ENCODE measurements around the gene TUBG1. TPM values are rescaled to one million over a fixed set of nuclear protein-coding genes. Genes with fewer than 3 reads are reported as not detected.

TUBG1 gene
- total and polyA plus RNA-seq, 2 of the 8 experiments (the other 6 are each of a cell fraction or from before 2014, with no cell fraction given): 109 to 208 TPM

DNA sequence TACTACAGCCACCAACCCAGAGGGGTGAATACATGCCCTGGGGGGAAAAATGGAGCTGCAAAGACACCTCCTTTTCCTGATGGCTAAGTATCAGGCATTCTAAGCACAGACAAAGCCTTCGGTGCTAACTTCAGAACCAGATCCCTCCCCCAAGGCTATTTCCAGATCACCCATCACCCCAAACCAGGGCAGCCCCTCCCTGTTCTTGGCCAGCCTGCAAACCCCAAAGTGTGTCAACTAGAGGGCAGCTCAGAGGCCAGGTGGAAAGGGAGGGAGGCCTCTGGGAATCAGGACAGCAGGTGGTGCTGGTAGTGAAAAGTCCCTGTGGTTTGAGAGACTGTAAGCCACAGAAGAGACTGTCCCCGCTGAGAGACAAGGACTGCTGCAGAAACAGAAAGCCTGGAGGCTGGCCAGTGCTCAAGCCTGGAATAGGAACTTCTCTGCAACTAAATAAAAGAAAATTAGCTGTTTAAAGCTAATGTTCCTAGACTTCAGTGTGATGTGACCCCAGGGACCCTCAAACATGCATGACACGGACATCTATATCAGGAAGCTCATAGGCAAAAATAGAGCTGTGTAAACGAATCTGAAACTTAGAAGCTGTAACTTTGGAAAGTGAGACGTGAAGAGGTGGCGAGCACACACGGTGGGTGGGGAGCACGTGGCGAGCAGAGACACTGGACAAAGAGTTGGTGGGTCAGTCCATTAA, 9.1 kb downstream of the TUBG1 start:
- no peak overlapping the region for H2BK12ac ChIP-seq (ENCODE audit: low read depth, low read length)
- H3K36me3 ChIP-seq (ENCODE audit: control insufficient read depth in 2 of 4, insufficient read depth in 4 of 4, low read length in 3 of 4): peaks cover 13 to 23% (median 19%) of the 10 kb centered on the region in 4 experiments; a peak in 7 of 8 replicates
- peaks cover 0 to 4% (median 4%) of the 10 kb centered on the region in 4 experiments; a peak in 3 of 7 replicates for H3K4me1 ChIP-seq (replicated peaks in 1 of 4; ENCODE audit: control insufficient read depth in 3 of 4, insufficient read depth in 4 of 4, low read length in 3 of 4)
- ChIA-PET POLR2A (ENCODE audit: partially characterized antibody) (interaction anchor here (0.6 to 1.9 kb wide), 17 partner anchors 9 to 514 kb away, joined by 3 to 12 read pairs (median 3); partner anchors contain the start of genes PSMC3IP, RETREG3, TUBG1 and TUBG2), CTCF (ENCODE audit: partially characterized antibody) (interaction anchor here (0.7 to 3.8 kb wide), 18 partner anchors 9 to 107 kb away, joined by 3 to 37 read pairs (median 5); partner anchors contain the start of genes RETREG3, TUBG1 and TUBG2)
- H3K4ac ChIP-seq (replicated peaks; ENCODE audit: insufficient read length, low read depth, low read length): no peak overlapping the region
- no peak overlapping the region for H3K56ac ChIP-seq (replicated peaks; ENCODE audit: insufficient read length, low read depth, low read length)
- H3K9ac ChIP-seq (replicated peaks in 1 of 4; ENCODE audit: extremely low read depth in 1 of 4, low read depth in 3 of 4, low read length in 3 of 4): no peak overlapping the region
- no peak overlapping the region for H4K91ac ChIP-seq (replicated peaks; ENCODE audit: insufficient read length, low read length)
- H3K27ac ChIP-seq (ENCODE audit: low read depth, low read length): no peak overlapping the region
- H4K8ac ChIP-seq (ENCODE audit: extremely low read depth, insufficient read depth, low read length): 0 out of 2 replicates have a peak overlapping the region, but pooled peaks have one; percentile 12
- H3K23me2 ChIP-seq (ENCODE audit: low read depth, low read length): no peaks in the 10 kb centered on the region
- H3K9me3 ChIP-seq (ENCODE audit: insufficient read depth in 2 of 2, low read depth in 1 of 2, low read length in 1 of 2): no peaks in the 10 kb centered on the region
- no peak overlapping the region for H3K4me3 ChIP-seq (ENCODE audit: extremely low read depth in 1 of 4, insufficient read depth in 2 of 4, low read depth in 3 of 4, low read length in 4 of 4)
- H3K79me2 ChIP-seq (ENCODE audit: control insufficient read depth in 1 of 2, insufficient read depth in 2 of 2, low read length in 2 of 2): no peaks in the 10 kb centered on the region
- no peaks in the 10 kb centered on the region for H3K79me1 ChIP-seq (ENCODE audit: low read depth, low read length)
- no peak overlapping the region for H3K23ac ChIP-seq (ENCODE audit: insufficient read length)
- H2BK5ac ChIP-seq (ENCODE audit: low read depth, low read length): no peak overlapping the region
- 66% methylated on average over 9 of the region's 9 CpGs; no CpG with 5 or more reads in 1 of the 2 experiments for WGBS, 2 experiments (ENCODE audit: extremely low coverage in 1 of 2, insufficient coverage in 1 of 2, insufficient read length in 1 of 2, insufficient replicate concordance in 2 of 2, low coverage in 1 of 2, low lambda C conversion rate in 2 of 2, missing lambda C conversion rate in 1 of 2)
- no peak overlapping the region; the same call in 1 of the 2 replicates for H2BK15ac ChIP-seq (ENCODE audit: low read length)
- no peak overlapping the region for H3K14ac ChIP-seq (ENCODE audit: insufficient read length)
- no peak overlapping the region for H4K5ac ChIP-seq (ENCODE audit: insufficient read length, low read depth, low read length)
- peak in 1 of 2 experiments; percentile 77 for DNase-seq (ENCODE audit: low read depth in 1 of 2, low spot score in 2 of 2)
- H2AK5ac ChIP-seq (ENCODE audit: low read depth, low read length): no peak overlapping the region
- peak; percentile 28 for FAIRE-seq
- H2BK120ac ChIP-seq (replicated peaks; ENCODE audit: low read depth, low read length): no peak overlapping the region
- H2AFZ ChIP-seq (ENCODE audit: low read length): no peak overlapping the region
- H3K18ac ChIP-seq (ENCODE audit: extremely low read depth, low read length): peak overlapping the region; percentile 20; the same call in 1 of the 2 replicates
- H2BK20ac ChIP-seq (ENCODE audit: low read length): no peak overlapping the region
- H3K4me2 ChIP-seq (ENCODE audit: insufficient read depth in 1 of 2, low read depth in 2 of 2, low read length in 2 of 2): peak overlapping the region in 1 of 2 experiments; percentile 26; a peak in 1 of 4 replicates
- peaks cover 0 to 2% of the 10 kb centered on the region in 2 experiments for H4K20me1 ChIP-seq (replicated peaks in 1 of 2; ENCODE audit: control insufficient read depth in 1 of 2, insufficient read depth in 2 of 2, low read length in 2 of 2)
- H3K27me3 ChIP-seq (replicated peaks in 1 of 4; ENCODE audit: control insufficient read depth in 3 of 4, extremely low read depth in 1 of 4, insufficient read depth in 3 of 4, low read length in 3 of 4): no peaks in the 10 kb centered on the region
- TF ChIP-seq SIN3A (conservative IDR thresholded peaks at IDR 0.05 in 1 of 2, IDR thresholded peaks at IDR 0.05 in 1 of 2; ENCODE audit: low read depth in 1 of 2, low read length in 2 of 2) (peak in 1 of 2 experiments; percentile 6; a peak in 1 of 4 replicates), ASH2L (IDR thresholded peaks at IDR 0.05; ENCODE audit: low read length) (no peak), EZH2 (IDR thresholded peaks at IDR 0.05; ENCODE audit: low read depth, low read length, severe bottlenecking) (no peak), SP1 (IDR thresholded peaks at IDR 0.05; ENCODE audit: low read depth, low read length) (0 out of 2 replicates have a peak, but pooled peaks have one; percentile 24), KDM1A (IDR thresholded peaks at IDR 0.05; ENCODE audit: borderline replicate concordance, low read length) (peak; percentile 69; the same call in 1 of the 2 replicates)
- TF ChIP-seq, protein P1, sequence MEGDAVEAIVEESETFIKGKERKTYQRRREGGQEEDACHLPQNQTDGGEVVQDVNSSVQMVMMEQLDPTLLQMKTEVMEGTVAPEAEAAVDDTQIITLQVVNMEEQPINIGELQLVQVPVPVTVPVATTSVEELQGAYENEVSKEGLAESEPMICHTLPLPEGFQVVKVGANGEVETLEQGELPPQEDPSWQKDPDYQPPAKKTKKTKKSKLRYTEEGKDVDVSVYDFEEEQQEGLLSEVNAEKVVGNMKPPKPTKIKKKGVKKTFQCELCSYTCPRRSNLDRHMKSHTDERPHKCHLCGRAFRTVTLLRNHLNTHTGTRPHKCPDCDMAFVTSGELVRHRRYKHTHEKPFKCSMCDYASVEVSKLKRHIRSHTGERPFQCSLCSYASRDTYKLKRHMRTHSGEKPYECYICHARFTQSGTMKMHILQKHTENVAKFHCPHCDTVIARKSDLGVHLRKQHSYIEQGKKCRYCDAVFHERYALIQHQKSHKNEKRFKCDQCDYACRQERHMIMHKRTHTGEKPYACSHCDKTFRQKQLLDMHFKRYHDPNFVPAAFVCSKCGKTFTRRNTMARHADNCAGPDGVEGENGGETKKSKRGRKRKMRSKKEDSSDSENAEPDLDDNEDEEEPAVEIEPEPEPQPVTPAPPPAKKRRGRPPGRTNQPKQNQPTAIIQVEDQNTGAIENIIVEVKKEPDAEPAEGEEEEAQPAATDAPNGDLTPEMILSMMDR (IDR thresholded peaks at IDR 0.05; ENCODE audit: control extremely low read depth in 1 of 3, insufficient read depth in 1 of 3, low read depth in 1 of 3, low read length in 3 of 3): peak; percentile 54 to 83 (median 79)
- TF ChIP-seq, protein P2, sequence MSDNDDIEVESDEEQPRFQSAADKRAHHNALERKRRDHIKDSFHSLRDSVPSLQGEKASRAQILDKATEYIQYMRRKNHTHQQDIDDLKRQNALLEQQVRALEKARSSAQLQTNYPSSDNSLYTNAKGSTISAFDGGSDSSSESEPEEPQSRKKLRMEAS (IDR thresholded peaks at IDR 0.05): peak; percentile 66

Measured in H1 (cell line).